NK-92 (cell line): Measurements from ENCODE around the gene CATSPER3.

Experiments used
- DNase-seq: peaks from one replicate; lab custom pipeline; 2025; ENCODE audit not compliant: unreplicated experiment; lab: John Stamatoyannopoulos, UW

The CATSPER3 gene

DNA sequence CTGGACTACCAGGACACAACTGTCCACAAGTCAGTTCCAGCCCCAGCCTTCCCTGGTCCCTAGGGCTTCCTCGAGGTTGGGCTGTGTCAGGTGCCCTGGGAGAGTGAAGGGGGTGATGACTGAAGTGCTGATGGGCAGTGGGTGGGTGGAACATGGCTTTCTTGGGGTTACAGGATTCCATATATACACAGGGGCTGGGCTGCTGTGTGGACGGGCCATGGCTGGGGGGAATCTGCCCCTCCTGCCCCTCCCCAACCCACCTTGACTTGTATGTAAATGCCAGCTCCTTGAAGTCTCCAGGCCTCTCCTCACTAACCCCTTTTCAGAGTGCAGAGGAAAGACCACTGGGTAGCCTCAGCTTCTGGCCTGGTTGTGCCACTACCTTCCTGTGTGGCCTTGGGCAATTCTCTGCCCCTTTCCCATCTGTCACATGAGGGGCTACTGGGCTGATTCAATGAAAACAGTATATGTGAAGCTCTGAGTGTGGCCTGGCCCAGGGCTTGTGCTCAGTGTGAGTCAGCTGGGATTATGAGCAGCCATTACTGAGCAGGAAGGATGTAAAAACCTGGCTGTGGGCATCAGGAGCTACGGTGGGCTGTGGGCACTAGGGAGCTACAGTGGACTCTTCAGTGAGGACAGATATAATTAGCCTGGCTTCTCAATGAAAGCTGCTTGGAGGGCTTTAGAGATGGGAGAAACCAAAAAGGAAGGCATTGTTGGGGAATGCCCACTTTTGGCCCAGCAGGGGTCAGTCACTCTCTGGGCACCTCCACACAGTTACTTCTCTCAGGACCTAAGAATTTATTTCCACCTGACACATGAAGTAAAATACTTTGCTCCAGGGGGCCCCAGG lies 43.0 kb downstream of the CATSPER3 start:
- no peak for DNase-seq

DNA sequence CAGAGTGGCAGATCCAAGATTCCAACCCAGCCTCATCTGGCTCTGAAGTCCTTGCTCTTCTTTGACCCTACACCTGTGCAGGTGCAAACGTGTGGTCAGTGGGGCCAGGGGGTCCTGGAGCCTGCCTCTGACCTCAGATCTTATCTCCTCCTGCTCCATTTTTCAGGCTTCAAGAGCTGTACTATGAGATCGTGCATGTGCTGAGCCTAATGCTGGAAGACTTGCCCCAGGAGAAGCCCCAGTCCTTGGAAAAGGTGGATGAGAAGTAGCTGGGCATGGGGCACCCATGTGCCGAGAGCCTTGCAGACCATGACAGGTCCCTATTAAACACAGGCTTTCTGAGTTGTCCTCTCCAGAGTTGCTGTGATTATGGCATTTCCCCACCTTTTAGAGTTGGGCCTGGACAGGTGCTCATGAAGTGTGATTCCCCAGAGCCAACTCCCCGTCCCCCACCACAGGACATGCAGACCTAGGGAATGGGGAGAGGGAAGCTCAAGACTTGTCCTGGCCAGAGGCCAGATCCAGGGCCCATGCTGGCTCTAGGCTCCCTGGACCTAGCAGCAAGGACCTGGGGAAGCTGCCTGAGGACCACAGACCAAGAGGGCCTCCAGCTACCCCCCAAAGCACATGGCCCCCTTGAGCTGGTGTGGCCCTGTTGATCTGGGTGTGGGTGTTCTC lies 43.8 kb downstream of the CATSPER3 start:
- DNase-seq = no peak

DNA sequence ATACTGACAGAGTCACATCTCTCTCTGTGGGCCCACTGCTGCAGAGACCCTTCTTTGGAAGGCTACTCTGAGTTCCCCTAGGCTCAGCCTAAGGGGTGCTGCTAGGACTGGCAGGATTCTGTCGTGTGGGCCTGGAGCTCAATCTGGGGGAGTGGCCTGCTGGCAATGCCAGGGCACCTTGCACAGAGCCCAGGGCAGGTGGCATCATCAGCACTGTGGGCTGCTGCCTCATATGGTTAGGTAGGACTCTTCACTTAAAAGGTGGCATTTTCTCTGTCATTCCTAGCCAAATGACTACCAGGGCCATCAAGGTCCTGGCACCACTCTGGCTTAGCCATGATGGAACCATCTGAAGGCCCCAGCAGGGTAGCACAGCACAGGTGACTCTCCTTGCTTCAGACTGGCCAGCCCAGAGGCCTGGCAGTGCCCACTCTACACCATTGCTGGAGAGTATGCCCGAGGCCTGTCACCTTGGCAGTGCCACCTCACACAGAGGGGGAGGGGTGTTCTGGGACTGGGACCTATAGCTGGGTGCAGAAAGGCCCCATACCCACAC lies 44.4 kb downstream of the CATSPER3 start:
- DNase-seq = no peak

DNA sequence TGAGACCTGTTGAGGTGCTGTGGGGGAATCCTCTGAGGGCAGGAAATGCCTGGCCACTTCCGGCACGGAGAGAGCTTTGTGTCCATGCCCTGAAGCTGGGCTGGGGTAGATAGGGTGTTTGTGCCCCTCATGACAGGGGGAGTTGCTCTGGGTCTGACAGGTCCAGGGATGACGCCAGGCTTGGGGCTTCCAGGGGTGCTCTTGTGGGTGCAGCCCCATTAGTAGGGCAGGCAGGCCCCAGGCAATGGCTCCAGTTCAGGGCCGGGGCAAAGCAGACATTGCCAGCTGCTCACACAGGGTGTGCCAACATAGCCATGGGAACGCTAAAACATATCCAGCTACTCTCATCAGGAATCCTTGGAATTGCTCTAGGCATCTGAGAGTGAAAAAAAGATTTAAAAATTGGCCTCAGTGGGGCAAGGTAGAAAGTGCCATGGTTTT lies 45.3 kb downstream of the CATSPER3 start:
- DNase-seq = no peak

DNA sequence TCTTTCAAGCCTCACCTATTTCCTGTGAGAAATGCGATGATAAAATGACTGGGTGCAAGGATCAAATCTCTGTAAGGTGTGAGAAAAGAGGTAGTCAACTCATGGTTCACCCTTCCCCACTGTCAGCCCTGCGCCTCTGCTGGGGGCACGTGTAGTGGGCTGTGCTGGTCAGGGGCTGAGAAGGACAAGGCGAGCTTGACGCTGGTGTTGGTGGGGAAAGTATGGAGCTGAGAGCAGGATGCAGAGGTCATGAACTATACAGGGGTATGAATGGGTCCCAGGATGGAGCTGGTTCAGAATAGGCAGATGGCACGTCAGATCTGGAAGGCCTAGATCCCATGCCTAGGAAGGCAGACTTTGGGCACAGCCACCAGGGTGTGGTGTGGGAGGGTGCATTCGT lies 45.7 kb downstream of the CATSPER3 start:
- DNase-seq = no peak

GRCh38 chr5:135013947-135014570 lies 46.4 kb downstream of the CATSPER3 start:
- DNase-seq = no peak

- DNase-seq = no peak
Observed at GRCh38 chr5:135015942-135016341, 48.2 kb downstream of the CATSPER3 start.

GRCh38 chr5:135016861-135017290 lies 49.2 kb downstream of the CATSPER3 start:
- DNase-seq = no peak

DNA sequence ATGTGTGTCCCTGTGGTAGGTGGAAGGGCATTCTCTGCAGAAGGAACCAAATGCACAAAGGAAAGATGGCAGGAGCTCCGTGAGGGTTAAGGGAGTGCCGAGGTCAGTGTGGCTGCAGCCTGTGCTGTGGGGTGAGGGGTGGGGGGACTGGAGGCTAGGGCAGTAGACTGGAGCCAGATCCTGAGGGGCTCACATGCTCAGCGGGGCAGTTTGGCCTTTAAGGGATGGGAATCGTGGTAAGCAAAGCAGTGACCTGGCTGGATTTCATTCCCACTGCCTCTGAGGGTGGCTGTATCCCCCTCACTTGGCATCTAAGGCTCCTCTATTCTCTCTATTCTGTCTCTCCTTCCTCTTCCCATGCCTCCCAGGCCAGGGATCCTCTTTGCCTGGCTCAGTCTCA lies 50.8 kb downstream of the CATSPER3 start:
- DNase-seq = no peak

GRCh38 chr5:135019314-135019713 lies 51.6 kb downstream of the CATSPER3 start:
- DNase-seq = no peak

DNA sequence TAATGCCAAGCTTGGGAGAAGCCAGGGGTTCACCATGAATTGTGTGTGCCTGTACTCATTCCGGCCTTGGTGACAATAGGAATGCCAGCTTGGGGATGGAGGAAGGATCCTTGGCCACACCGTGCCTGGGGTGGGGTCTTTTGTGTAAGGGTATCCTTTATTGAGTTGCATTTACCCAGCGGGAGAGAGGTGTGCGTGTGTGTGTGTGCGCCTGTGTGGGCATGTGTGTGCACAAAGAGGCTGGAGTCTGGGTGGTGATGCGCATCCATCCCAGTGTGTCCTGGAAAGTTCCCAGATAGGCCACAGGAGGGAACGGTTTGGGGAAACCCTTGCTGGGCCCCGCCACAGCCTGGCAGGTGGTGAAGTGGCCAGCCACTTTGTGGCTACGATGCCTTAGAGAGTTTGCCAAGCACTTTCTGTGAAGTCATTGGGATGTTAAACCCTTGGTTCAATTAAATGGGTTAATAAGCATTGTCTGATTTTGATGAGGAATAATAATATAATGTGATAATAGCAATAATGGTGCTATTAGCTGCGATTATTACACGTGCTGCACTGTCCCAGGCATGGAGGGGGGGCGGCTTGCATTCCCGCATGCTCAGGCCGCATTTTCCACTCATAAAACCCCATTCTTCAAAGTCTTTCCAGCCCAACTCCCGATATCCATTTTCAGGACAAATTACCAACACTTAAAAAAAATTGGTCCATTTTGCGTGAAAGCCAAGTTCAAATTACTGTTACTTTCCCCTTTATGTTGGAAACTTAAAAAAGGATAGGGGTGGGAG lies 52.6 kb downstream of the CATSPER3 start:
- no peak for DNase-seq

- no peak for DNase-seq
Observed at GRCh38 chr5:135024956-135025729, 57.4 kb downstream of the CATSPER3 start.

GRCh38 chr5:135025730-135026644 lies 58.3 kb downstream of the CATSPER3 start:
- no peak for DNase-seq

DNA sequence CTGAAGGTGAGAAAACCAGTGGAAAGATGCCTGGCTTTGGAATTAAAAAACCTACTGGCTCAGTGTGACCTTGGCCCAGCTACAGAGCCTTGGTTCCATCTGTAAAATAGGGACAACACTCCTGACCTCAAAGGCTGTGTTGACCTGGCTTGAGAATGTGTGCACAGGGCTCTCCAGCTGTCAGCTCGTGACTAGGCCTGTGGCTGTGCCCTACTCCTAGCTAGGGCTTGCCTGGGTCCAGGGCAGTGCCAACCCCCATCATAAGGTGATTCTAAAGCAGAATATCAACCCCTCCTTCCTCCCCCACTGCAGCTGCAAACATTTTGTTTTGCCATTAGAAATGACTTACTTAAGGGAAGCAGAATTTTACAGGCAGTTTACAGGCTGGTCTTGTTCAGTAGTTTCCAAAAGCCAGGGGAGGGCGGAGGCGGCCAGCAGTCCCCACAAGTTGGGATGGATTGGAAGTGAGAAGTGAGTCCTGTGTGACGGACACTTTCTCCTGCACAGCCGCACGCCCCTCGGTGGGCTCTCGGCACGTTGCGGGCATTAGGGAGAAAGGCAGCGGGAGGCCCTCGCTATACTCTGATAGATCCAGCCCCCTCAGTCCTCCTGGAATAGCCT lies 59.0 kb downstream of the CATSPER3 start:
- no peak for DNase-seq

DNA sequence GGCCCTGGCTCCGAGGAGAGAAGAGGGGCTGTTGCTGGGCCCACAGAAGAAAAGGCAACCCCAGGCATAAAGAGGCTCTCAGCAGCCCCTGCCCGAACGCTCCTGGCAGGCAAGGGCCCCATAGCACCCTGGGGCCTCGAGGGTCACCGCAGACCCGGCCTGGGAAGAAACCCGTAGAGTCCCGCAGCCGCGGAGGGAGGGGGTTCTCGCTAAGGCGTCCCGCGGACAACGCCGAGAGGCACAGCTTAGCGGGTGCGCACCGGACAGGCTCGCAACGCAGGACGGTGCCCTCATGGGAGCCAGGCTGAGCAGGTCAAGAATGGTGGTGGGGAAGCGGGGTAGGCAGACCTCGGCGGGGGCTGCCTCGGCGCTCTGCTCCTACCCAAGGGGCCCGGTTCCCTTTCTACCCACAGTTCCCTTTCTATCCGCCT lies 59.6 kb downstream of the CATSPER3 start:
- DNase-seq = no peak

DNA sequence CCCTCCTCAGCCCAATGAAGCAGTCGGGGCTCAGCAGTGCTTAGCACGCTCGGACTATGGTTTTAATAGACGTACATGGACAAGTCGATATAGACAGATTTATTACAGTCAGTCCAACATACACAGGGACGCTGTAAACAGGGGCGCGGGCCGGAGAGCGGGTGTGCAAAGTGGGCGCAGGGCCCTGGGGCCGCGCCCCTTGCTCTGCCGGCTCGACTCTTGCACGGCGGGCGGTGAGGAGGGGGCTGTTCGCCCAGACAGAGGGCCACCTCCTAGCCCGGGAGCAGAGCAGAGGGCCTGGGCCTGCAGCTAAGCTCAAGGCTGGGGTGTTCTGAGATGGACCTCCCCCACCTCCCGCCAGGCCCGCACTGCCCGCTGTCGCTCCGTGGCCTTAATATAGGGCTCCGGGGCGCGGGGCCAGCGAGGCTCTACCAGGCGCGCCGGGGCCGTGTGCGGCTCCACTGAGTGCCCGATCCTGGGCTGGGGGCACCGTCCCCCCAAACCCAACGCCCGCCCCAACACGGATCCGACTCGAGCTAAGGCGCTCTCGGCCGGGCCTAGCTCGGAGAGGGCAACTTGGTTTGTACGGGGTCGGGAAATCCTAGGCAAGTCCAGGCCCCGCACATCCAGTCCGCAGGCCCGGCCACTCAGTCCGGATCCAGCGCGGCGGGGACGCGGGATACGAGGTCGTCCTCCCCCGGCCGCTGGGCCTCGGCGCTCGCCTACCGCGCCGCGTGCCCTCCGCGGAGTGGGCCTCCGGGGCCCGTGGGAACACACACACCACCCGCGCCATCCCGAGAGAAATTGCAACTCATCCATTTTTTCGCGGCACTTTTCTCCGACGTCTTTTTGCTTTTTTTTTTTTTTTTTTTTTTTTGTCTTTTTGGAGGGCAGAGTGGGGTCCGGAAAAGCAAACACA lies 60.2 kb downstream of the CATSPER3 start:
- DNase-seq = no peak

- no peak for DNase-seq
Observed at GRCh38 chr5:135028791-135029476, 61.2 kb downstream of the CATSPER3 start.
